COLO668 (cell line): ENCODE measurements around the gene EDEM2.
"Not testable (repeated sequence)": the region's sequence is repeated elsewhere in the genome, so short reads cannot be mapped to it uniquely, and the experiment has no call there.

Experiments
- DNase-seq: peaks from one replicate; lab custom pipeline; 2025; ENCODE audit not compliant: unreplicated experiment; lab: John Stamatoyannopoulos, UW

Gene EDEM2

DNA sequence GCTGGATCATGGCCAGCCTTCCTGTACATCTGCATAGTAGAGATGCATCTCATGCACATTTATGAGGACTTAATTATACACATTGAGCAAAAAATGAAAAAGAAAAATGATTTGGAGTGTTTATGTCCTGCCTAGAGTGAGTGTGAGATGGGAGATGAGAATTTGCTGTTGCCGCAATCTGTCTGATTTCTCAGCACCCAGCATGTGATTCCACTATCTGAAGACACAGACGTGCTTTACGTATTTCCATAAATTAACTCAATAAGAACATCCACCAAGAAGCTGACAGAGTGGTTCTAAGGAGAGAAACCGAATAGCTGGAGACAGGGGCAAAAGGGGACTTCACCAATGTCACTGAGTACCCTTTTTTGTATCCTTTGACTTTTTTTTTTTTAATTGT is 15.2 kb downstream of the EDEM2 start:
- DNase-seq: no peak

DNA sequence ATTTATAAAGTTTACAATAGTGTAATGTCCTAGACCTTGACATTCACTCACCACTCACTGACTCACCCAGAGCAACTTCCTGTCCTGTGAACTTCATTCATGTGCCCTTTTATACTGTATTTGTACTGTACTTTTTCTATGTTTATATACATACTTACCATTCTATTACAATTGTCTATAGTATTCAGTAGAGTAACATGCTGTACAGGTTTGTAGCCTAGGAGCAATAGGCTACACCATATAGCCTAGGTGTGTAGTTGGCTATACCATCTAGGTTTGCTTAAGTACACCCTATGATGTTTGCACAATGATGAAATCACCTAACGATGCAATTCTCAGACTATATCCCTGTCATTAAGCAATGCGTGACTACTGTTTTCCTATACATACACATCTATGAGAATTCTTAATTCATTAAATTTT is 17.5 kb downstream of the EDEM2 start:
- DNase-seq: no peak

DNA sequence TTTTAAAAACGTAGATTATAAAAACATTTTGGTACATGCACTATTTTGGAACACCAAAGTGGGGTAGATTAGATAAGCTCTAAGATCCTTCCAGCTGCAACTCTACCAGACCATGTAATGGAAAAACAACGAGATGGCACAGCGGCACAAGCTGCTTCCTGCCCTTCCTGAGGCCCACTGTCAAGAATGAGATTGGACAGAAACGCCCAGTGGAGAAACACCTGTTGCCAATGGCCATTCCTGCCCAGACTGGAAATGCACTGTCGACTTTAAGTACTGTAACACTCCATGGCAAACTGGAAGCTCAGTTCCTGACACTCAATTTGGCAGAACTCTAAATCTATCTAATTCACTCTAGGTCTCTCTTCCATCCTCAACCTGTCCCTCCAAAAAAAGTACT is 21.4 kb downstream of the EDEM2 start:
- DNase-seq: no peak

DNA sequence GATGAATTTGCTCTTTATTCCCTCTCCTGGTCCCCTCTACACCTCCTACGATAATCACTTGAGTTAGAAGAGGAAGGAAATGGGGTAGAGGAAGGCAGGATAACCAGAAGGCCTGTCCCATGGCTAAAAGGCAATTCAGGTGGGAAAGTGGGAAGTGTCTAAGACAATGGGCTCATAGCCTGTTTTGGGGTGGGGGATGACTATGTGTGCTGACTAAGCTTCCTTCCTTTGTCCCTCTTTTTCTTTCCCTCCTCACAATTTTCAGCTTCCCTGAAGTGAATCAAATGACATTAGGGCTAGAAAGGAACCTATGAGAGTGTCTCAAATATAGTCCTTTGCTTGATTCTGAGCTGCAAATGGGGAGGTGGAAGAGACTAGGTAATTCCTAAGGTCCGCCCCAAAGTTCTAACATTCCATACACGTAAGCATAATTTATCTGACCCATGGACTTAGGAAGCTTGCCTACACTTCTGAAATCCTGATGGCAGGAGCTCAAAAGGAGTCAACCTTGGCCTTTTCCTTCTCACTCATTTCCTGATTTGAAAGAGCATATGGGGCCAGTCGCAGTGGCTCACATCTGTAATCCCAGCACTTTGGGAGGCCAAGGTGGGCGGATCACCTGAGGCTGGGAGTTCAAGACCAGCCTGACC is 24.3 kb downstream of the EDEM2 start:
- no peak for DNase-seq

DNA sequence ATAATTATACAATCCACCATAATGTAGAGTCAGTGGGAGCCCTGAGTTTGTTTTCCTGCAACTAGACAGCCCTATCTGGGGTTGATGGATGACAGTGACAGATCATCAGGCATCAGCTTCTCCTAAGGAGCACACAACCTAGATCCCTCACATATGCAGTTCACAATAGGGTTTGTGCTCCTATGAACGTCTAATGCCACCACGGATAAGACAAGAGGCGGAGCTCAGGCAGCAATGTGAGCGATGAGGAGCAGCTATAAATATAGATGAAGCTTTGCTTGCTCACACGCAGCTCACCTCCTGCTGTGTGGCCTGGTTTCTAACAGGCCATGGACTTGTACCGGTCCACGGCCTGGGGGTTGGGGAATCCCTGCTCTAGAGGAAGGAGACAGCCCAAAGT is 25.9 kb downstream of the EDEM2 start:
- no peak for DNase-seq

DNA sequence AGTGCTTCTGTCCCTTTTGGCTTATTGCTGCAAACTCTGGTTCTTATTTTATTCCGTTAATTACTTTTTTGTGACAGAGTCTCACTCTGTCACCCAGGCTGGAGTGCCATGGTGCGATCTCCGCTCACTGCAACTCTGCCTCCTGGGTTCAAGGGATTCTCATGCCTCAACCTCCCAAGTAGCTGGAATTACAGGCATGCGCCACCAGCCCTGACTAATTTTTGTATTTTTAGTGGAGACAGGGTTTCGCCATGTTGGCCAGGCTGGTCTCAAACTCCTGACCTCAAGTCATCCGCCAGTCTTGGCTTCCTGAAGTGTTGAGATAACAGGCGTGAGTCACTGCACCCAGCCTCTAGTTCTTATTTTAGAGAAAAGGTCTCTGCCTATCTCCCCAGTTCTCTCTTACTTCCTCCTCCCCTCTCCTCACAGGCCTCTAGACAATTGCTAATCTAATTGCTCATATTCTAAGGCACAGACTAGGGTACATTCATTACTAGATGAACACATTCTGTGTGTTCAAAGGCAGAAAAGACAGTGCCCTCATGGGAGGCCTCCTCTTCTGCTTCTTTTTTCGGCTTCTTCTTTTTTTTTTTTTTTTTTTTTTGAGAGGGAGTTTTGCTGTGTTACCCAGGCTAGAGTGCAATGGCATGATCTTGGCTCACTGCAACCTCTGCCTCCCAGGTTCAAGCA is 27.0 kb downstream of the EDEM2 start:
- no peak for DNase-seq

DNA sequence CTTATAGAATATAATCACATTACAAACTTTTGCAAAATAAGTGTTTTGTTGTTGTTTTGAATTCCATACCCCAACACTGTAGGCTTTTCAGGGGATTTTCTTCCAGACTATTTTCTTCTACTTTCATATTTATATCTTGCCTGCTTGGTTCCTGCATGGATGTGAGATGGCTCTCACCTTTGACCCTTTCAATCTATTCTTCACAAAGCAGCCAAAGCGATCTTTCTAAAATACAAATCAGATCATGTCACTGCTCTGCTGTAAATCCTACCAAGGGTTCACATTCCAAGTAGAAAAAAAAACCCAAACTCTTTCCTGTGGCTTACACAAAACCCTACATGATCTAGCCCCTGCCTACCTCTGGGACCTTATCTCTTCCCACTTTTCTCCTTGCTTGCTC is 29.5 kb downstream of the EDEM2 start:
- no peak for DNase-seq

DNA sequence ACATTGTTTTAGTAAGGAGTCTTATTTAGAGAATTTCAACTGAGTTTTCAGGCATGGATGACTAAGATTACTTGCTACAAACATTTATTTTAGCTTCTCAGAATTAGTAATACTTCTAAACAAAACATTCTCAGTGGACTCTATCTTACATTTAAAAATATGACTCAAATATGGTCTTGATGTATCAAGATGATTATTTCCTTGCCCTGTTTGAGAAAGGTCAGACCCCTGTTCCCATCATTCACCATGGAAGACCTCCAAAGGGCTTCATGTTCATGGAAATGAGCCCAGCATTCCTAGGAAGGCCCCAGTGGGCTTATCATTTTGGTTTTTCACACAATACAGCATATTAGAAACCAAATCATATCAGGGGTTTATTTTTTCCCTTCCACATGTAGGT is 29.9 kb downstream of the EDEM2 start:
- no peak for DNase-seq

DNA sequence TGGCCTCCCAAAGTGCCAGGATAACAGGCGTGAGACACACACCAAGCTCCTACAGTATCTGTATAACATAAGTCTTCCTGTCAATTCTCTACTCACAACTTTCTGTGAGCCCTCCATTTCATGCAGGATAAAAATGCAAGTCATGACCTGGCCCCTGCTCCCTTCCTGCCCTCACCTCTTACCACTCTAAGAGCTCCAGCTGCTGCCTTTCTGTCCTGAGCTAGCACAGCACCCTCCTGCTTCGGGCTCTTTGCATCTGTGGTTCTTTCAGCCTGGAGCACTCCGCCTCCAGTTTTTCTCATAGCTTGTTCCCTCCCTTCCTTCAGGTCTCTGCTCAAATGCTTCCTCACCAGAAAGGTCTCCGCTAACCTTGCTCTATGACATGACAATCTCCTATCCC is 30.9 kb downstream of the EDEM2 start:
- DNase-seq: no peak

DNA sequence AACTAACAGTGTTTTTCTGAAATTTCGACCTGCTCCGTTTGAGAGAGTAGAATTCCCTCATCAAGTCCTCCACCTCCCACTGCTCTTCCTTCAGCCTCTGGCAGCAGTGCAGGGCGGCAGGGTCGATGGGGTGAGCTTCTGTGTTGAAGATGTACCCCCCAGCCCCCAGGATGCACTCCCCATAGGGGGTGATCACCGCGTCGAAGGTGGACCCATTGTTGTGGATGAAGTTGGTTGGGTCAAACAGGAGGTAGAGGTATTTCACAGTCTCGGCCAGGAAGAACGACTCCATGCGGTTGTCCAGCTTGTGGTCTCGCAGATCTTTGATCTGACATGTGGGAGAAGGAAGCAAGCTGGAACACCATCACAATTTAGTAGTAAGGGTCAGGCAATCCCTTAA is 31.5 kb downstream of the EDEM2 start:
- no peak for DNase-seq

DNA sequence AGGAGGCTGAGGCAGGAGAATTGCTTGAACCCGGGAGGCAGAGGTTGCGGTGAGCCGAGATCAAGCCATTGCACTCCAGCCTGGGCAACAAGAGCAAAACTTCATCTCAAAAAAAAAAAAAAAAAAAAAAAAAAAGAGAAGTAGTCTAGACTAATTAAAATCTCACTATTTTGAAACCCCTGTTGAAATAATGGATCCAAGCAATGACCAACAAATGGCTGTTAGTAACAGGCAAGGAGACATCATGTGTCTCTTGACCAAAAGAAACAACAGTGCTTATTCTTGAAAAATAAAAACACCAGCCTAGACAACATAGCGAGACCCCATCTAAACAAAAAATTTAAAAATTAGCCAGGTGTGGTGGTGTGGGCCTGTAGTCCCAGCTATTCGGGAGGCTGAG is 34.9 kb downstream of the EDEM2 start:
- DNase-seq: not testable (repeated sequence)

DNA sequence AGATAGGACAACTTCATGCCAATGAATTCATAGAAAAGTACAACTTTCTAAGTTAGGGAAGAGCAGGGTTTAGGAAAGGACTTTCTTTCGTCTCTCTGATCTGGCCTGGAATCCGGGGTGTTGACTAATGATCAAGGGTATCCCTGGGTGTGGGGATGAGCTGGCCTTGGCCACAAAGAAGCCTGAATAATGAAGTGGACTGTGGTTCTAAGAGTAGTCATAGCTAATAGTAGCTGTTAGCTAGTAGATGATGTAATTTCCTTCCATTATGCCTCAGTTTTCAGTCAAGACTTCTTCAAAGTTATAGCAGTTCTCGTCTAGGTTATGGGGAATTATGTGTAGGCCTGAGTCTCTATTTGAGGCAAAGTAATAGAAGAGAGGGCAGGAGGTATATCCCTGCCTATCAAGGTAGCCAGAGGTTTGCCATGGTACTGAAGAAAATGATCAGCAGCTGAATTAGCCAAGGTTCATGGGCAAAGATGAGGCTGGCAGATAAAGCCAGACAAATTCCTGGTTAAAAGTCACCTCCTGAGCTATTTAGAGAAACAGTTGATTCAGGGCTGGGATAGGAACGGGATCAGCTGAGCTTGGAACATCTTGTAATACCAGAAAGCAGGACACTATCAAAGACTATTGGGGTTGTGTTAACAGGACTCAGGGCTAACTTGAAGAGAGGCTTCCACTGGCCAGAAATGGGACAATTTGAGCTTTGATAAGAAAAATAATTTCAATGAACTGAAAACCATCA is 35.8 kb downstream of the EDEM2 start:
- no peak for DNase-seq

DNA sequence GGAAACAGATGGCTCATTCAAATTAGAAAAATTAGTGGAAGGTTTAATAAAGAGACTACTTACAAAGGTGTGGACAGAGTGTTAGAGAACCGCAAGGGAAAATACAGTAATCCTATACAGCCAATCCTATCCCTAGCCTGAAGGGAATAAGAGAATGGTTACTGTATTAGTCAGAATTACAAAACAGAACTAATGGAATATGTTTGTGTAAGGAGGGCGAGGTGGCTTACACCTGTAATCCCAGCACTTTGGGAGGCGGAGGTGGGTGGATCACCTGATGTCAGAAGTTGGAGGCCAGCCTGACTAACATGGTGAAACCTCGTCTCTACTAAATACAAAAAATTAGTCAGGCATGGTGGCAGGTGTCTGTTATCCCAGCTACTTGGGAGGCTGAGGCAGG is 38.2 kb downstream of the EDEM2 start:
- no peak for DNase-seq

DNA sequence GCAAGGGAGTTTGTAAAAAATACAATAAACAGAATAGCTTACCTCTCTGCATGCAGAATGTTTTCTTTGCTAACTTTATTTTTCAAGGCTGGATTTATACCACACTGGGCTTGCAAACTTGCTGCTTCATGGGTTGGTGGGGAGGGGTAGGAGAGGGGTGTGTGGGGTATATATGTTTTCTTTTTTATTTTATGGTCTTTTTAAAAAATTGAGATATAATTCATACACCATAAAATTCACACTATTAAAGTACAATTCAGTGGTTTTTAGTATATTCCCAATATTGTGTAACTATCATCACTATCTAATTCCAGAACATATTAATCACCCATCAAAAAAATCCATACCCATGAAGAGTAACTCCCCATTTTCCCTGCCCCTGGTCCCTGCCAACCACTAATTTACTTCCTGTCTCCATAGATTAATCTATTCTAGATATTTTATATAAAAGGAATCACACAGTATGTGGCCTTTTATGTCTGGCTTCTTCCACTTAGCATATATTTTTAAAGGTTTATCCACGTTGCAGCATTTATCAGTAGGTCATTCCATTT is 40.2 kb downstream of the EDEM2 start:
- DNase-seq: no peak

DNA sequence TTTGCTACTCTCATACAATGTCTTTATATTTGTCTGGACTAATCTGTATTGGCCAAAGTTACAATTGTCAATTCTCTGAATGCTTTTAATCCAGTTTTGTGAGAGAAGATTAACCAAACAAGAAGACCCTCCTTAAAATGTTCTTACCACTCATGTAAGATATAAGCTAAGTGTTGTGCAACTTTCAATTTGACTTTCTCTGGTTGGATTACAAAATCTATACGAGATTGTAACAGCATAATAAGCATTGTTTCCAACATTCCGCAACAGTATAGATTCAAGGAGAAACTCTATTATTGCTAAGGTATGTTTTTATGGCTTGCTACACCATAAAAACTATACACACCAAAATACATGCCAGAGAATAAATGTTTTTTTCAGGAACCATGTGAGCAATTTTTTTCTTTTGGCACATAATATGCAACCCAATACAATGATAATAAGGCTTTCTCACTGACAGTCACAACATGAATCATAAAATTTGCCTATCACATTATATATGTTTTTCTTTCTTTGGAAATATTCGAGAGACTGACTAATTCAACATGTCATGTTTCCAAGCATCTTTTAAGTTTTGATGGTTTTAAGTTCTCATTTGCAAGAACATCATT is 42.3 kb downstream of the EDEM2 start:
- DNase-seq: no peak

DNA sequence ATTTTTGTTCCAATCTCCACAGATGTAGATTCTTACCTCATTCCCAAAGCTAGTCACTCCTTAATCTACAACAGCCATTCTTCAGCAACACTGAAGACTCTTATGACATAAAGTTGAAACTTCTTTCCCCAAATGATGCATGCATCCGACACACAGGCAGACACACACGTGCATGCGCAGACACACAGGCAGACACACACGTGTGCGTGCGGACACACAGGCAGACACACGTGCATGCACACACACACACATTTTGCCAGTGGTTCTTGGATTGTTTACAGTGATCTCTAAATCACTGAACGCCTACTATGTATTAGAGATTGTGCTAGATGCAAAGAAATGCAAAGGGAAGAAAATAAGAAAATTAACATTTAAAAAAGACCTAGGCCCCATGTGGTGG is 45.5 kb downstream of the EDEM2 start:
- DNase-seq: no peak

DNA sequence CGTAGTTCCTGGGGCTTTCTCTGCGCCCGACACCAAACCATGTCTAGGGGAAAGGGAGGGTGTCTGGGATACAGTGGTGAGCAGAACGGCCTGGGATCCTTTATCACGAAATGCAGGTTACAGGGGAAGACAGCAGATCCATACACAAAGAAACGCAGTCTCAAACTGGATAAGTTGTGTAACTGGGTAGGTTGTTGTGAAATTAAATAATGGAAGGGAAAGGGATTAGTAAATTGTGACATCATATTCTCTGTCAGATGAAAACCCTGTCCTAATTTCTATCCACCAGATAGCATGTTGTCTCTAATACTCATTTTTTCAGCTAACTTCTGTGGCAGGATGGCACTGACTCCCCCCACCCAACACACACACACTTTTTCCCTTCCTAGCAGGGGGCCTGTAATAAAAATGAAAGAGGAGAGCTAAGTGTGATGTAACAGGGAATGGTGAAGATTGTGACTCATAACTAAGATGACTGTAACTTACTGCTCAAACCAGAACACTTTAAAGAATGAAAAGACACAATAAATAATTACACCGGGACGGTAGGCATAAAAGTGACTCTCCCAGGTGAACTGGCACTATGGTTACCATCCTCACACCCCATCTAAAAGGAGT is 53.8 kb downstream of the EDEM2 start:
- DNase-seq: no peak

DNA sequence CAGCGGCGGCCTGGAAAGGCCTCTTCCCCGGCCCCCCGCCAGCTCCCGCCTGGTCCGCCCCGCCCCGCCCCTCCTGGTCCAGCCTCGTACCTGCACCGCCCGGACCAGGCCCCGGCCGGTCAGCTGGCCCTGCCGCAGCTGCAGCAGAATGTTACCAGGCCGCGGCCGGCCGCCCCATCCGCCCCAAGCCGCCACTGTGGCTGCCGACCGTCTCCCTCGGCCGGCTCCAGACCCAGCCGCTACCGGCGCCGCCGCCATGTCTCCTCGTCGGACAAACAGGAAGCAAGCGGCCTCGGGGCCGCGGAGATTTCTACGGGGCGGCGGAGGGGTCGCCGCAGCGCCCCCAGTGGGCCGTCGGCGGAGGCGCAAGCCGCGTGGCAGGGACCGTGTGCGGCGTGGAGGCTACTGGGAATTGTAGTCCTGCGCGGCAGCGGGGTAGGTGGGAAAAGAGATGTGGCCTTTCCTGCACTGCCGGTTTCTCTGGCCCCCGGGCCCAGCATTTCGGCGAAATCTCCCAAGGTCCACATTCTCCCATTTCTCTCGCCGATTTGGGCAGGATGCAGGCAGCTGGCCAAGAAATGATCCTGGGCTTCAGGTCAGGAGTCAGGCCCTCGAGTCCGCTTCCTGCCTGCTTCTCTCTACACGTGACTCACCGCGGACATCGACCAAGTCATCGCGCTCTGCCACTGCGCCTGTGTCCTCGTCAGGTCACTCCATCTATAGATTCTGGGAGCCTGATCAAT is 54.4 kb downstream of the EDEM2 start, which contains the start of gene TRPC4AP:
TRPC4AP (minus strand) TSS at position 284 of the 743 bp plus-strand sequence; CDS start at position 258, 26 bp downstream.
- DNase-seq: peak; percentile 96

DNA sequence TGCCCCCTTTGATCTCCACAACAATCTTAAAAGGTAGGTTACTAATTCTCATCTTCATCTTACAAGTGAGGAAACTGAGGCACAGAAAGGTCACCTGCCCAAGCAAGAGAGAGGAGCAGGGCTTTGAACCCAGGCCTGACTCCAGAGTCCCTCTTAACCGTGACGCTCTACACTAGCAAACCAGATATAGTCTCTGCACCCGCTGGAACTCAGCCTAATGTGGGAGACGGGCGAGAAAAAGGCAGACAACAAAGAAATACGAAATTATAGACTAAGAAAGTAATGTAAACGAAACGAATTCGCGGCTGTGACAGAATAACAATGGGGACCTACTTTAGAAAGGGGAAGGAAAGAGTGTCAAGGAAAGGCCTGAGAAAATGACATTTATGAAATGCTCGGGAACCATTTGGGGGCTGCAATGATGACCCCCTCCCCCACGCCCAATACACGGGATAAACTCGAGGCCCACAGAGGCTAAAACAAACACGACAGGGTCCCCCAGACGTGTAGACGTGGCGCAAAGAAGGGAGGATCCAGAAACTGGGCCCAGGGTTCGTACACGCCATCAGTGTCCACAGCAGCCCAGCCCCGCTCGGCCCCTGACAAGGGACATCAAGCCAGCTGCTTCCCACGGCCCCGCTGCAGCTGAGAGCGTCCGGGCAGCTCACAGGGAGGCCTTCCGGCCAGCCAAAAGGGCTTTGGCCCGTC is 55.2 kb downstream of the EDEM2 start:
- no peak for DNase-seq
